Measurements from ENCODE around the gene MMP20. TPM values are rescaled to one million over a fixed set of nuclear protein-coding genes. Genes with fewer than 3 reads are reported as not detected.
"Not testable (repeated sequence)": the region's sequence is repeated elsewhere in the genome, so short reads cannot be mapped to it uniquely, and the experiment has no call there.

Gene MMP20, protein sequence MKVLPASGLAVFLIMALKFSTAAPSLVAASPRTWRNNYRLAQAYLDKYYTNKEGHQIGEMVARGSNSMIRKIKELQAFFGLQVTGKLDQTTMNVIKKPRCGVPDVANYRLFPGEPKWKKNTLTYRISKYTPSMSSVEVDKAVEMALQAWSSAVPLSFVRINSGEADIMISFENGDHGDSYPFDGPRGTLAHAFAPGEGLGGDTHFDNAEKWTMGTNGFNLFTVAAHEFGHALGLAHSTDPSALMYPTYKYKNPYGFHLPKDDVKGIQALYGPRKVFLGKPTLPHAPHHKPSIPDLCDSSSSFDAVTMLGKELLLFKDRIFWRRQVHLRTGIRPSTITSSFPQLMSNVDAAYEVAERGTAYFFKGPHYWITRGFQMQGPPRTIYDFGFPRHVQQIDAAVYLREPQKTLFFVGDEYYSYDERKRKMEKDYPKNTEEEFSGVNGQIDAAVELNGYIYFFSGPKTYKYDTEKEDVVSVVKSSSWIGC
- not detected in 2 replicates for polyA plus RNA-seq (2014; cell fraction: cytosol; rRNA removed)
- polyA plus RNA-seq (2014; cell fraction: nucleus; rRNA removed) = not detected in 2 replicates

DNA sequence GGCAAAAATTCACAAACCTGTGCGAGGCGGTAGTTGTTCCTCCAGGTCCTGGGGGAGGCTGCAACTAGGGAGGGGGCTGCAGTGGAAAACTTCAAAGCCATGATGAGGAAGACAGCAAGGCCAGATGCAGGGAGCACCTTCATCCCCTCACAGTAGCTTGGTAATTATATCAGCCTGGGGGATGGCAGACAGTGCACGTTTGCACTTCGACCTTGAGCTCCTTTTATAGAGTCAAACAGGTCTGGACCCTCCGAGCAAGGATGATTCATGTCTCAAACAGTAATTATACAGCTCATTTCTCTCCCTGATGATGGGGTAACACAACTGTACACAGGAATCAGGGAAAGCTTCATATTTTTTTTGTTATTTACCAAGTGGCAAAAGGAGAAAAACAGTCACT is at the start of gene MMP20:
TSS of gene MMP20 (minus strand) at position 156 of the 400 bp plus-strand sequence. CDS start at position 143, 13 bp downstream.
- DNase-seq (ENCODE audit: low spot score) = no peak

DNA sequence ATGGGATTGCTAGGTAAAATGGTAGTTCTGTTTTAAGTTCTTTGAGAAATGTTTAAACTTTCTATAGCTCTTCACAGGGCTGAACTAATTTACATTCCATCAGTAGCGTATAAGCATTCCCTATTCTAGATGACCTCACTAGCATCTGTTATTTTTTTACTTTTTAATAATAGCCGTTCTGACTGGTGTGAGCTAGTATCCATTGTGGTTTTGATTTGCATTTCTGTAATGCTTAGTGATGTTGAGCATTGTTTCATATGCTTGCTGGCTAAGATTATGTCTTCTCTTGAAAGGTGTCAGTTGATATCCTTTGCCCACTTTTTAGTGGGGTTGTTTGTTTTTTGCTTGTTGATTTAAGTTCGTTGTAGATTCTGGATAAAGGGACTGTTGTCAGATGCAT is 44.5 kb upstream of the MMP20 start:
- DNase-seq (ENCODE audit: low spot score) = no peak

DNA sequence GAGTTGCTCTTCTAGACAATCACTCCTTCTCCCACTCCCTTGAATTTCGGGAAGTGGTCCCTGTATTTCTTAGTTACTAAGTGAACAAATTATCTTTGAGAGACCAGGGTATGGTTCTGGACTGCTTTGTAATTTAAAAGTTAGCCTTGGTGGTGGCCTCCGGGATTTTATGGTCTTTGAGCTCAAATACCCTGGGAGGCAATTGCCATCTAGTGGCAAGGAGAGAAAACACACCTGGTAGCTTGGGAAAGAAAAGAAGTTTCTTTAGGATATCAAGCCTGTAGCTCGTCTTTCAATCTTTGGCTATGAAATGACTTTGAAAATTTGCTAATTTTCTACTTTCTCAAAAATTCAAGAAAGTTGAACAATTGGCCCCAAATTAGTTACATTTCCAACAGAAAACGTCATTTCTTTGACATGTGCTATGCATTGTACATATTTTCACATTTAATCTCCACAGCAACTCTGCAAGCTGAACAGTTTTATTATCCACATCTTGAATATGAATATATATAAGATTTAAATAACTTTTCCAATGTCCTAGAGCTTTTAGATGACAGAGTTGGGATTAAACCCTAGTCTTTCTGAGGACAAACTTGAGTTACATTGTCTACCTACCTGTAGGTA is 41.3 kb upstream of the MMP20 start:
- peak; percentile 2 for DNase-seq (ENCODE audit: low spot score)

DNA sequence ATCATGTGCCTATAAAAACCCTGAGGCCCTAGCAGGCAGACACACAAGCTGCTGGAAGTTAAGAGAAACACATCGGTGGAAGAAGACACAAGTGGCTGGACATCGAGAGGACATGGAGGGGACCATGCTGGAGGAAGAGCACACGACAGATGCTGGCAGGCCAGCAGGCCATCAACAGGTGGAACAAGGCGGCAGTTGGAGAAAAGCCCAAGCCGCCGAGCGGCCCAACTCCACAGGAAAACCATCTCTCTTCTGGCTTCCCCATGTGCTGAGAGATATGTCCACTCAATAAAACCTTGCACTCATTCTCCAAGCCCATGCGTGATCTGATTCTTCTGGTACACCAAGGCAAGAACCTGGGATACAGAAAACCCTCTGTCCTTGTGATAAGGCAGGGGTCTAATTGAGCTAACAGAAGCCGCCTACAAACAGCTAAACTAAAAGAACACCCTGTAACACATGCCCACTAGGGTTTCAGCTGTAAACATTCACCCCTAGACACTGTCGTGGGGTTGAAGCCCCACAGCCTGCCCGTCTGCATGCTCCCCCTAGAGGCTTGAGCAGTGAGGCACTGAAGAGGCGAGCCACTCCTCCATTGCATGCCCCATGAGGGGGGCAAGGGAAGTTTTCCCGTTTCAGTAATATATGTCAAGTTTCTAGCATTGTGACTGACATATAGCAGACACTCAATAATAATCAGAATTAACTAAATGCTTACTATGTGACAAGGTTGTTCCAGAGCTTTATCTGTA is 39.0 kb upstream of the MMP20 start:
- DNase-seq (ENCODE audit: low spot score) = no peak

DNA sequence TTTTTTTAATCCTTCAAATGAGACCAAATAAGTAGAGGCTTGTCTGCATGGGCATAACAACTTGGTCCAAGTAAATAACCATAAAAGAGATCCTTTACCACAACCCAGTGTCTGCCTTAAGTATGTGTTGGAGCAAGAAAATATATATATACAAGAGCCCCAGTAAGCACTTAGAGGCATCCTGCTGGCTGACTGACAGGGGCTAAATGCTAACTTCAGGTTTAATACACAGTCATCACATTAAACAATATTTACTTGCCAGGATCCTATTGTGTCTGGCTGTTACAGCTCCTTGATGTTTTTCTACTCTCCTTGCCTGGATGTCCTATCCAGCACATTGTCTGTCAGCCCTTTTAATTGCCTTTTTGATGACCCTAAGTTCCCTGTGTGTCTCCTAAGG is 37.5 kb upstream of the MMP20 start:
- no peak for DNase-seq (ENCODE audit: low spot score)

DNA sequence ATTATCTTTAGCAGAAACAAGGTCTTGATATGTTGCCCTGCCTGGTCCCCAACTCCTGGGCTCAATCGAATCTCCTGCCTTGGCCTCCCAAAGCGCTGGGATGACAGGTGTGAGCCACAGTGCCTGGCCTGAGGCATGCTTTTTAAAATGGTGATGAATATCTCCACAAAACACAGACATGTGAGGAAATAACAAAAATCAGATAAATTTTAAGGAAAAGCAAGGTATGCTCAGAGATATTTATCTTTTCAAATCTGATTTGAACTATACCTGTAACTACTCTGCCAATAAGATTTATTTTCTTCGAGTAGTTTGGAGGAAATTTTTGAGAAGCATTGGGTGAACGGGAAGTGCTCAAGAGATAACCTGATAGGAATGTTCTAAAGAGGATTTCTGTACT is 35.9 kb upstream of the MMP20 start:
- no peak for DNase-seq (ENCODE audit: low spot score)

DNA sequence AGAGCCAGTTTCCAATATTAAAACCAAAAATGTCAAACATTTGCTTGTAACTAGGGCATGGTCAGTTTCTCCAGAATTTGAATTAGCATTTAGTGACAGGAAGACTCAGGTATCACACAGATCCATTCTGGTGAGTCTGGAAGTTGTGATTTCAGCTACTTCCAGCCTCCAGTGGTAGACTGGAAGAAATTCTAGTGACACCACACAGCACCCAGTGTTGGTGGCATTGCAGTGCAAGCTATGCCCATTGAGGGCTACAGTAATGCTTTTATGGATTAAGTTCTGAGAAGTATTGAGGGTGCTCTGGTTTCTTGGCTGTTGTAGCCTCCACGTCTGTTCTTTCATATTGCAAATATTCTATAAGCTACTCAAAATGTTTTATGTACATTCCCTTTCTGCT is 31.4 kb upstream of the MMP20 start:
- no peak for DNase-seq (ENCODE audit: low spot score)

DNA sequence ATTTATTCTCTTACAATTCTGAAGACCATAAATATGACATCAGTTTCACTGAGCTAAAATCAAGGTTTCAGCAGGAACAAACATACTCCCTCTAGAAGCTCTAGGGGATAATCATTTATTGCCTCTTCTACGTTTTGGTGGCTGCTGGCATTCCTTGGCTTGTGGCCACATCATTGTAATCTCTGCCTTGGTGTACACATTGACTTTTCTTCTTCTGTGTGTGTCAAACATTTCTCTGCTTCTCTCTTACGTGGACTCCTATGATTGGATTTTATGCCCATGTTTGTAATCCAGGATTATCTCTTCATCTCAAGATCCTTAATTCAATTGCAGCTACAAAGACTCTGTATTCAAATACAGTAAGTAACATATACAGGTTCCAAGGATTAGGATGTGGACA is 30.4 kb upstream of the MMP20 start:
- no peak for DNase-seq (ENCODE audit: low spot score)

DNA sequence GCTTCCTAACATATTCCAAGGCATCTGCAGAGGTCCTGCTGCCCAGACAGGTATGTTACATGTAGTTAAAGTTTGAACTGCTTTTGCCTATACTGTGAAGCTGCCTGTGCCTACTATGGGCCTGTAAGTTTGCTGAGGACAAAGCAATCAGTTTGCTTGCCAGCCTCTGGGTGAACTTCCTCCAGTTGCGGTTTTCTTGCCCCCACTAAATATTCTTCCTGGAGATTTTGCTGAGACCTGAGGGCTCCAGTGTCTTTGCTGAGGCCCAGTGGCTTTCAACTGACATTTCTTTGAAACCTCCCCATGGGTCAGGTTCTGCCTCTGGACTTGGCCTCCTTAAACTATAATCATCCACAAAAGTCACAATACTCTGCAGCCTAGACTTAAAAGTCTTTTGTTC is 29.6 kb upstream of the MMP20 start:
- DNase-seq (ENCODE audit: low spot score) = no peak

DNA sequence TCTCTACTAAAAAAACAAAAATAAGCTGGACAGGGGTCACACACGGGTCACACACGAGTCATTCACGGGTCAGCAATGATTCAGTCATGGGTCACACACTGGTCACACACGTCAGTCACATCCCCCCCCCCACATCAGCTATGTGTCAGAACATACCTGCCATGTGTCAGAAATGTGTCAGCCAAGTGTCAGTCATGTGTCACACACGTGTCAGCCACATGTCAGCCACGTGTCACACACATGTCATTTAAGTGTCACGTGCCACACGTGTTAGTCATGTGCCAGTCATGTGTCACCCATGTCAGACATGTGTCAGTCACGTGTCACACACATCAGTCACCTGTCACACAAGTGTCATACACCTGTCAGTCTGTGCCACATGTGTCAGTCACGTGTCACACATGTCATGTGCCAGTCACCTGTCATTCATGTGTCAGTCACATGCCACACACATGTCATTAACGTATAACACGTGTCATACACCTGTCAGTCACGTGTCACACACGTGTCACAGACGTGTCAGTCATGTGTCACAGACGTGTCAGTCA is 28.7 kb upstream of the MMP20 start:
- no peak for DNase-seq (ENCODE audit: low spot score)

DNA sequence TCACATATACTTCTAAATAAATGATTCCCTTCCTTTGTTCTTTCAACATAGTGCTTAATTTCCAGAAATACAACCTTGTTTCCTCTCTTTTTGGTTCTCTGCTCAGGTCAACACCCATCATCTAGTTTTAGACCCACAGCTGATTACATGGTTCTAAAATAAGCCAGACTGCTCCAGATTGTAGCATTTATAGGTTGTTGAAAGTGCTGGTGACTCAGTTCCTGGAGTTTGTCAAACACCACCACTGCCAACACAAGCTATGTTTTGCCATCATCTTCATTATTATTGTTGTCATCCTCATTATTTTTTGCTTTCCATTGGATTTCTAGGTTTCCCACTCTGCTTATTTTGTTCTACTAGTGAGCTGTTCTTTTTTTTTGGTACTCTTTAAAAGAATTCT is 22.3 kb upstream of the MMP20 start:
- no peak for DNase-seq (ENCODE audit: low spot score)

DNA sequence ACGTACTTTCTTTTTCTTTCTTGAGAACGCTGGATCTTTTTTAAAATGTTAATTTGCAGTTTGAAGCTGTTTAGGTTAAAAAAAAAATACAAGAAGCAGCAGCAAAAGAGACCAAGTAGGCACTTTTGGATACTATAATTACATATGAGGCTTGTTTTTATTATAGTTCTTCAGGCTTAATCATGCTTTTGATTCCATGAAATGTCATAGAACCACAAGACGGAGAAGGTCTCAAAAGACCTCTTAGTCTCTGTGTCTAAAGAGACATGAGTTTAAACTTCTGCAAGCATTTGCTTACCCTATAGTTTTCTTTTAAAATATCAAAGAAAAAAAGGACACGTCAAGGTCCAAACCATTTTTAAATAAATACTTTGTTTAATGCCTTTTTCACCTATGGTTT is 18.8 kb upstream of the MMP20 start:
- no peak for DNase-seq (ENCODE audit: low spot score)

DNA sequence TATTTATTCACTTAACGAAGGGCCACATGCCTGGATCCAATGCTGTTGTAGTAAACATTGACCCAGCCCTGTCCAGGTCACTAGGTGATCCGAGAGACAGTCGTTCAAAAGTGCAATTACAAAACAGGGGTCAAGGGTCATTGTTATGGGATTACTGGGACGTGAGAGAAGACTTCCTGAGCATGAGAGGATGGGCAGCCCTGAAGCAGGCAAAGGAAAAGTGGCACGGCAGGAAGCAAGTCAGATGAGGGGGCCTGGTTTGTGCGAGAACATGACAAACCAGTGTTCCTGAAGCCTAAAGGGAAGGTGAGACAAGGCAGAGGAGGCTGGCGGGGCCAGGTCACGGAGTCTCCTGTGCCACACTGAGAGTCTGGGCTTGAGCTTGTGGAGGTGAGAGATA is 15.8 kb upstream of the MMP20 start:
- DNase-seq (ENCODE audit: low spot score) = no peak

DNA sequence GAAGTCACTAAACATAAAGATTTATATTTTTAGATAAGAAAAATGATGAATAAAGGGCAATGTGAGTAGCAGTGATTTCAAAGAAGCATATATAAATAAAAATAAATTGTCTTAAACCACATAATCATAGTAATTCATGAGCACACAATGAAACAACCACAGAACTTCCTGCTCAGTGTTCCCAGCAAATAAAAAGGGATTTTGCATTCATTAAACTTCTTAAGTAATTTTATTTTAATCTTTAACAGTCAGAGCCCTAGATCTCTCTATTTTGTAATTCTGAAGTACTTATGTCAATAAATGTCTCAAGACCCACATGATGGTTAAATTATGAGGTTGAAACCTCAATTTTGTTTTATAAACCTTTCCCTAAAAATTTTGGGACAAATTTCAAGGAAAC is 14.5 kb upstream of the MMP20 start:
- no peak for DNase-seq (ENCODE audit: low spot score)

DNA sequence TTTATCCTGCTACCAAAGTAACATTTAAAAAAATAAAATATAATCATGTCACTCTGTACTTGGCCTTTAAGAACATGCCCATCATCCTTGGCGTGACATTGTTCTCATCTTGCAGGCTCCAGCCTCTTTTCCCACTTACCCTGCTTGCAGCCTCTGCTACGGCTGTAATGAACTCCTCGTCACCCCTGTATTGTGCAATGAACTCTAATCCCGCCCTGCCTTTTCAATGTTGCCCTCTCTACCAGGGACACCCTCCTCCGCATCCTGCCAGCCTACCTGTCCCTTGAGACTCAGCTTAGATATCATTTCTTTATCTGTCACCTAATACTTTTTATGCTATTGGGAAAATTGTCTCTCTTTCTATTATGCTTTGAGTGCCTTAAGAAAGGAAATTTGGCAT is 12.6 kb upstream of the MMP20 start:
- no peak for DNase-seq (ENCODE audit: low spot score)

DNA sequence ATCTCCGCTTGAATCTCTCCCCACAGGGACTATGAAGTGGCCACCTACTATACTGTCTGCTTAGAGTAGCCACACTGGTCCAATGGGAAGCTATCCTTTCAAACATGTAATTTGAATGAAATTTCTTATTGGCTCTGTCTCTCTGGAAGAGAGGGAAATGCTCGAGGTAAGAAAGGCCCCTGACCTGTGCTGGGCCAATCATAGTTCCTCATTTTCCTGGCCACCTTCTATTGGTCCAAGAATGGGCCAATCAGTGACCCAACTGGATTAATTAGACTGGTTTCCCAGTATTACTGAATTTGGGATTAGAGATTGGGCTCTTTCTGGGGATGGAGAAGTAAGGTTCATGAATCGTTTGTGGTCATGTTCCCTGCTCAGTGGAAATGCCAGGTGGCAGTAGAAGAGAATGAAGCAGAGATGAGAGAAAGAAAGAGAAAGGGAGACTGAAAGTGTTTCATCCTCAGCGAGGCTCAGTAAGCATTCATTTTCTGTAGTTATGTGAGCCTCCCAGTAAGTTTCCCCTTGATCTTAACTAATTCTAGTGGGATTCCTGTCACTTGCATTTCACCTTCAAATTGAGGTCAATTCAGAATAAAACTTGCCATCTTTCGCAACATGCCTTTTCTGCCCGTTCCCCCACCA is 8.4 kb upstream of the MMP20 start:
- DNase-seq (ENCODE audit: low spot score) = no peak

DNA sequence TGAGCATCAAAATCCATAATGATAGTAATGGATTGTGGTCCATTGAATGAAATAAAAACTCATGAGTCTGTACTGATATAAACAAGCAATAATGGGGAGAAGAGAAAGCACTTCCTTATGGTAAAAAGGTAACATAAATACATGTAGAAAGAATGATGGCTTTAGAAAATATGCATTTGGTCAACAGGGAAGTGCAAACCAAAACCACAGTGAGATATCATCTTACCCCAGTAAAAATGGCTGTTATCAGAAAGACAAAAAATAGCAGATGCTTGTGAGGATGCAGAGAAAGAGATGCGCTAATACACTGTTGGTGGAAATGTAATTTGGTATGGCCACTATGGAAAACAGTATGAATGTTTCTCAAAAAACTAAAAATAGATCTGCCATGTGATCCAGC is 6.9 kb upstream of the MMP20 start:
- DNase-seq (ENCODE audit: low spot score) = no peak

DNA sequence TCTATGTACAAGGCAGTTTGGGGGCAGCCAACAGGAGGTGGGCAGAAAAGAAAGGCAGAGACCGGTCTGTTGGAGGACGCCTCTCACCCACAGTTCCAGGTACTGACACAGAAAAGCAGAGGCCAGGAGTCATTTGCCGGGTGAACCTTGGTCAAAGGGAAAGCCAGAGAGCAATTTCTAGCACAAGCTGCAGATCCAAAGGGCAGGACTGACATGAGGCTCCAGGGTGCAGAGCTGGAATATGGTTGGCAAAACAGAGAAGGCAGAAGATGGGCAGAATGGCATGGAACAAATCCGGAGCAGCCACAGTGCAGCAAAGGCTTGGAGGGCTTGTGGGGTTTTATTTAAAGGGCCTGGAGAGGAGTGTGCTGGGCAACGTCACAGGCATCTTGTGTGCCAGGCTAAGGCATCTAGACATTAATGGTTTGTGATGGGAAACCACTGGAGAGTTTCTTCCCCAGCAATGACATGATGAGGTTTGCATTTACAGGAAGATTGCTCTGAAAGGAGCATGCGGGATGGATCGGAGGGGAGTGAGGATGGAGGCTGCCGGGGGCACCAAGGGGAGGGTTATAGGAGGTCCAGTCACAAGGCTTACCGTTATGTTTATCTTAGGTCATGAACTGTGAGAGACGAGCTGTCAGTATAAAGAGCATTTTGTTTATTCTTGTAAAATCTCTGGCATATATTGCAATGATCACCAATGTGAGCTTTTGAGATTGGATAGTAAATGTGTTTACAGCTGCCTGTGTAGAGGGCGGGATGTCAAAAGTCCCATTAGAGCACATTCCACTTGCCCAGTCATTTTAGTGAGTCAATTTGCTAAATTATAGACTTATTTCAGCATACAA is 5.7 kb upstream of the MMP20 start:
- DNase-seq (ENCODE audit: low spot score) = no peak

DNA sequence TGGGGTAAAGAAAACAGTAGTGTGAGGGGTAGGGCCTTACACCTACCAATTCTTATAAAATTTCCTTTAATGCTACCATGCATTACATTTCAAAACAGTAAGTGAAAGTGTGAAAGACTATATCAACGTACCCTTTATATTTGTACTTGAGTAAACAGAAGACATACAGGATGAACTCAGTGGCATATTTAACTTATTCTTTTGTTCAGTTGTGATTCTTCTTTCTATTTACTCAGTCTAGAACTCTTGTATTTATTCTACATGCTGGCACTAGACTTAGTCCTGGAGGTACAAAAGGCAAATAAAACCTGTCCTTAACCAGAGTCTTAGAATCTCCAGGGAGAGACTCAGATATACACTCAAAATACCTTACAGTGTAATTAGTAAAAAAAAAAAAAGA is 4.8 kb upstream of the MMP20 start:
- DNase-seq (ENCODE audit: low spot score) = not testable (repeated sequence)

DNA sequence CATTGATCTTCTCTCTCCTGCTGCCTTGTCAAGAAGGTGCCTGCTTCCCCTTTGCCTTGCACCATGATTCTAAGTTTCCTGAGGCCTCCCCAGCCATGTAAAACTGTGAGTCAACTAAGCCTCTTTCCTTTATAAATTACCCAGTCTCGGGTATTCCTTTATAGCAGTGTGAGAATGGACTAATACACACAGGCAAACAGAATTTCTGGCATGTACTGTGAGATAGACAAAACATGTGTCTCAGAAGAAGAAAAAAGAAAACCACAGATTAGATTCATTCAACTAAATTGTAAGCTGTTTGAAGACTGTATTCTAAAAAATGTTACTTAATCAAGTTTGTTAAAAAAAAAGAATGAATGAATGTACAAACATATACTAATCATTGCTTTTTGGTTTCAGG is 1.5 kb upstream of the MMP20 start:
- DNase-seq (ENCODE audit: low spot score) = no peak

DNA sequence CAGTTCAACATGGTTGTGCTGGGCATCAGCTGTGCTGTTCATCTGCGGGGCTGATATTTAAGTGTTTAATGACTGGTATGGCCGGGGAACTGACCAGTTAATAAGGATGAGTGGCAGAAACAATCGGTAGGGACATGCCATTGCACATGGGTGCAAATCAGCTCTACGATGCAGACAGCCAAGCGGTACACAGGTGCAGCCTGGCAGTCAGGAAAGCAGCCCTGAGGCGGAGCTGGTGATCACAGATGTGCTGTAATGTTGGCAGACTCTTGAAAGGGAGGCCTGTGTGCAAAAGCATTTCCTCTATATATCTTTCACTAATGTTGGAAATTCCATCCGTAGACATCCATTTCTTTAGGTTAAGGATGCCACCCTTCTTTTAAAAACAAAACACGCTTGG is 1.1 kb downstream of the MMP20 start:
- DNase-seq (ENCODE audit: low spot score) = no peak
